HG03558 (cell line): ENCODE results near the gene SULT1C2.
"Not testable (repeated sequence)": the region's sequence is repeated elsewhere in the genome, so short reads cannot be mapped to it uniquely, and the experiment has no call there.

Source experiments
- ATAC-seq: cut with Tn5 transposase; IDR thresholded peaks from one replicate; pipeline ENCODE4 v1.9.1; 2021; ENCODE audit warnings: moderate number of reproducible peaks; ENCODE audit not compliant: unreplicated experiment; ENCODE audit errors: extremely low read depth

Gene SULT1C2

GRCh38 chr2:108288534-108289106 is at the start of gene SULT1C2:
Gene SULT1C2, plus strand, starts transcription at chr2:108288895. Its CDS starts 4,773 bp downstream, at chr2:108293668.
- ATAC-seq = no peak

- ATAC-seq = no peak
Measured at GRCh38 chr2:108239786-108240185, 48.9 kb upstream of the SULT1C2 start, which contains the start of gene SULT1C3. Gene SULT1C3, plus strand, starts transcription at chr2:108239968. Its CDS starts 7,227 bp downstream, at chr2:108247195.

- no peak for ATAC-seq
Measured at GRCh38 chr2:108240966-108241365, 47.7 kb upstream of the SULT1C2 start.

GRCh38 chr2:108243566-108243965 is 45.1 kb upstream of the SULT1C2 start:
- ATAC-seq = no peak

- no peak for ATAC-seq
Measured at GRCh38 chr2:108244667-108245414, 43.9 kb upstream of the SULT1C2 start.

GRCh38 chr2:108253106-108253505 is 35.6 kb upstream of the SULT1C2 start:
- no peak for ATAC-seq

GRCh38 chr2:108257757-108258331 is 30.9 kb upstream of the SULT1C2 start:
- no peak for ATAC-seq

- no peak for ATAC-seq
Measured at GRCh38 chr2:108260773-108261172, 27.9 kb upstream of the SULT1C2 start.

- ATAC-seq = no peak
Measured at GRCh38 chr2:108262036-108262435, 26.7 kb upstream of the SULT1C2 start.

- ATAC-seq = no peak
Measured at GRCh38 chr2:108263401-108263800, 25.3 kb upstream of the SULT1C2 start.

- no peak for ATAC-seq
Measured at GRCh38 chr2:108266218-108266617, 22.5 kb upstream of the SULT1C2 start.

GRCh38 chr2:108267101-108267500 is 21.6 kb upstream of the SULT1C2 start:
- no peak for ATAC-seq

- ATAC-seq = no peak
Measured at GRCh38 chr2:108268001-108268400, 20.7 kb upstream of the SULT1C2 start.

GRCh38 chr2:108270346-108270745 is 18.3 kb upstream of the SULT1C2 start:
- no peak for ATAC-seq

GRCh38 chr2:108270768-108271506 is 17.8 kb upstream of the SULT1C2 start:
- no peak for ATAC-seq

- no peak for ATAC-seq
Measured at GRCh38 chr2:108271691-108272253, 16.9 kb upstream of the SULT1C2 start.

- no peak for ATAC-seq
Measured at GRCh38 chr2:108278631-108279030, 10.1 kb upstream of the SULT1C2 start.

GRCh38 chr2:108279468-108279867 is 9.2 kb upstream of the SULT1C2 start:
- no peak for ATAC-seq

GRCh38 chr2:108280466-108280865 is 8.2 kb upstream of the SULT1C2 start:
- ATAC-seq = no peak

GRCh38 chr2:108284566-108284965 is 4.1 kb upstream of the SULT1C2 start:
- ATAC-seq = not testable (repeated sequence)
